Astrocyte (in vitro differentiated cells and primary cell): ENCODE measurements around the gene SIVA1.

Experiments used
- CTCF ChIP-seq: IDR thresholded peaks from 2 replicates; pipeline ENCODE4 v1.5.1; 2011; ENCODE audit warnings: low read depth, mild to moderate bottlenecking, inconsistent platforms, low read length, moderate library complexity; ENCODE audit not compliant: insufficient read depth
- EZH2 ChIP-seq: IDR thresholded peaks from 2 replicates; pipeline ENCODE4 v1.6.1; 2012; ENCODE audit warnings: mild to moderate bottlenecking, low read length, inconsistent platforms; ENCODE audit not compliant: insufficient read depth

- TF ChIP-seq EZH2 (no peak), CTCF (no peak)
Observed at GRCh38 chr14:104712881-104713734, 39.8 kb upstream of the SIVA1 start.
